ENCODE measurements around the gene SKAP1. TPM values are rescaled to one million over a fixed set of nuclear protein-coding genes. Genes with fewer than 3 reads are reported as not detected.

SKAP1 gene
- total RNA-seq, 4 donors from 2014 or later: not detected

GRCh38 chr17:48460052-48460451 lies 30.0 kb upstream of the SKAP1 start:
- Histone ChIP-seq H3K27ac (no peak overlapping the region), H3K9me3 (no peaks in the 10 kb centered on the region), H3K27me3 (peaks cover 5 to 14% (median 6%) of the 10 kb centered on the region in 3 donors), H3K36me3 (no peaks in the 10 kb centered on the region), H3K4me3 (no peak overlapping the region), H3K4me1 (peaks cover 0 to 8% of the 10 kb centered on the region in 2 donors)
- in situ Hi-C loops (cut with MboI; ENCODE audit: low sequenced_read_pairs in 4 of 4) (no loop called here), intact Hi-C loops (cut with DNase I; ENCODE audit: low total_unique reads) (no loop called here)
- no peak for TF ChIP-seq CTCF (IDR thresholded peaks at IDR 0.05 in 4 of 5, conservative IDR thresholded peaks at IDR 0.05 in 1 of 5)
- no peak for TF ChIP-seq POLR2A (IDR thresholded peaks at IDR 0.05)
- ATAC-seq: no peak
- DNase-seq: no peak

GRCh38 chr17:48459070-48459844 lies 29.2 kb upstream of the SKAP1 start:
- intact Hi-C loops (cut with DNase I; ENCODE audit: low total_unique reads): no loop called here
- in situ Hi-C loops (cut with MboI; ENCODE audit: low sequenced_read_pairs in 4 of 4): no loop called here
- Histone ChIP-seq H3K27me3 (peaks cover 3 to 14% (median 5%) of the 10 kb centered on the region in 3 donors), H3K4me3 (no peak overlapping the region), H3K27ac (no peak overlapping the region), H3K36me3 (no peaks in the 10 kb centered on the region), H3K9me3 (no peaks in the 10 kb centered on the region), H3K4me1 (peaks cover 0 to 8% of the 10 kb centered on the region in 2 donors)
- DNase-seq: no peak
- TF ChIP-seq POLR2A (IDR thresholded peaks at IDR 0.05) (no peak), CTCF (IDR thresholded peaks at IDR 0.05 in 4 of 5, conservative IDR thresholded peaks at IDR 0.05 in 1 of 5) (no peak)
- no peak for ATAC-seq

- peak in 1 of 2 donors; percentile 17 for DNase-seq
- intact Hi-C loops (cut with DNase I; ENCODE audit: low total_unique reads) (no loop called here), in situ Hi-C loops (cut with MboI; ENCODE audit: low sequenced_read_pairs in 4 of 4) (no loop called here)
- peak in 1 of 2 donors; percentile 80 for ATAC-seq
- peak overlapping the region in 2 of 4 donors; percentile 13 to 30 for H3K4me3 ChIP-seq
- H3K4me1 ChIP-seq: peaks cover 0 to 8% of the 10 kb centered on the region in 2 donors
- no peaks in the 10 kb centered on the region for H3K36me3 ChIP-seq
- TF ChIP-seq CTCF (IDR thresholded peaks at IDR 0.05 in 4 of 5, conservative IDR thresholded peaks at IDR 0.05 in 1 of 5): peak; percentile 48 to 92 (median 76)
- no peak for TF ChIP-seq POLR2A (IDR thresholded peaks at IDR 0.05)
- H3K9me3 ChIP-seq: no peaks in the 10 kb centered on the region
- no peak overlapping the region for H3K27ac ChIP-seq
- peaks cover 3 to 17% (median 5%) of the 10 kb centered on the region in 3 donors for H3K27me3 ChIP-seq
Measured at GRCh38 chr17:48457080-48457836, 27.2 kb upstream of the SKAP1 start.

GRCh38 chr17:48456589-48456988 lies 26.6 kb upstream of the SKAP1 start:
- H3K36me3 ChIP-seq: no peaks in the 10 kb centered on the region
- no peak for ATAC-seq
- in situ Hi-C loops (cut with MboI; ENCODE audit: low sequenced_read_pairs in 4 of 4) (no loop called here), intact Hi-C loops (cut with DNase I; ENCODE audit: low total_unique reads) (no loop called here)
- no peak for DNase-seq
- peaks cover 0 to 8% of the 10 kb centered on the region in 2 donors for H3K4me1 ChIP-seq
- H3K9me3 ChIP-seq: no peaks in the 10 kb centered on the region
- no peak overlapping the region for H3K4me3 ChIP-seq
- H3K27me3 ChIP-seq: peaks cover 3 to 19% (median 5%) of the 10 kb centered on the region in 3 donors
- TF ChIP-seq CTCF (IDR thresholded peaks at IDR 0.05 in 4 of 5, conservative IDR thresholded peaks at IDR 0.05 in 1 of 5) (no peak), POLR2A (IDR thresholded peaks at IDR 0.05) (no peak)
- H3K27ac ChIP-seq: no peak overlapping the region

All from gastrocnemius medialis (tissue), 4 donors.